A172 (cell line): ENCODE measurements around the gene TDRD12. TPM values are rescaled to one million over a fixed set of nuclear protein-coding genes. Genes with fewer than 3 reads are reported as not detected.
"Not testable (repeated sequence)": the region's sequence is repeated elsewhere in the genome, so short reads cannot be mapped to it uniquely, and the experiment has no call there.

Experiments used
- DNase-seq: peaks from one replicate; pipeline ENCODE4 v3.0.0-alpha.2; 2015; ENCODE audit warnings: low spot score
- total RNA-seq: library from RNA; depleted of rRNA; stranded (reverse); fragments of >200 nt; shearing (Covaris generic); gene quantifications from 2 replicates; pipeline ENCODE4 v1.2.3, GENCODE V29; 2014

The TDRD12 gene
- total RNA-seq, 1 experiment from 2014 or later: 0.05 TPM

DNA sequence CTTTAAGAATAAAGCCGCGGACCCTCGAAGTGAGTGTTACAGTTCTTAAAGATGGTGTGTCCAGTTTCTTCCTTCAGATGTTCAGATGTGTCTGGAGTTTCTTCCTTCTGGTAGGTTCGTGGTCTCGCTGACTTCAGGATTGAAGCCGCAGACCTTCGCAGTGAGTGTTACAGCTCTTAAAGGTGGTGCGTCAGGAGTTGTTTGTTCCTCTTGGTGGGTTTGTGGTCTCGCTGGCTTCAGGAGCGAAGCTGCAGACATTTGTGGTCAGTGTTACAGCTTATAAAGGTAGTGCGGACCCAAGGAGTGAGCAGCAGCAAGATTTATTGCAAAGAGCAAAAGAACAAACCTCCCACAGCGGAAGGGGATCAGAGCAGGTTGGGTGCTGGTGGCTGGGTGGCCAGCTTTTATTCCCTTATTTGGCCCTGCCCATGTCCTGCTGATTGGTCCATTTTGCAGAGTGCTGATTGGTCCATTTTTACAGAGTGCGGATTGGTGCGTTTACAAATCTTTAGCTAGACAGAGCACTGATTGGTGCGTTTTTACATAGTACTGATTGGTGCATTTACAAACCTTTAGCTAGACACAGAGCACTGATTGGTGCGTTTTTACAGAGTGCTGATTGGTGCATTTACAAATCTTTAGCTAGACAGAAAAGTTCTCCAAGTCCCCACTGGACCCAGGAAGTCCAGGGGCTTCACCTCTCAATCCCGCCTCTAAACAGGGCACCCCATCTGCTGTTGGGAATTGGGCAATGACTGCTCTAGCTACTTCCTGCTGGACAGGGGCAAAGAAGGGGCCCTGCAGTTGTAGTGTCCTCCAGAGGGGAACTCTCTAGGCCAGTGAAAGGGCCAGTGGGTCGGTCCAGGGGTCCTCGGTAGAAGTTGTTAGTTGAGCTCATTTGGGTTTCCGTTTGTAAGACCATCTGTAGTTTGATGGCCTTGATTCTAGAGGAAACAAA is 26.1 kb upstream of the TDRD12 start:
- DNase-seq: peak; percentile 32

DNA sequence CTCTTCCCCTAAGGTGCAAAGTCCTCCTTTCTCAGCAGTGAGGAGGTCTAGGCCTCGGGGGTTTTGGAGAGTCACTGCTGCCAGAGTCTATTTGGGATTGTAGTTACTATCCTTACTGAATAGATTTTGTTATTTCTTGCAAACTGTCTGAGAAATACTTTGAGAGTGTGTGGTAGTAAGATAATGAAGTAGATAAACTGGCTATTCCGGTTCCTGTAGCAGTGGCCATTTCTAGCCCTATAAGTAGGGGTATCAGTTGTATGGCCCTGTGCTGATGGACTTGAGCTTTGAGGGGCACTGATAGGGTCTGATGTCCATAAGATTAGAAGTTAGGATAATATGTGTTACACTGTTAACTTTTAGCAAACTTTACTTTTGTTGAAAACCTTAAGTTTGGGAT is 25.3 kb upstream of the TDRD12 start:
- not testable (repeated sequence) for DNase-seq

DNA sequence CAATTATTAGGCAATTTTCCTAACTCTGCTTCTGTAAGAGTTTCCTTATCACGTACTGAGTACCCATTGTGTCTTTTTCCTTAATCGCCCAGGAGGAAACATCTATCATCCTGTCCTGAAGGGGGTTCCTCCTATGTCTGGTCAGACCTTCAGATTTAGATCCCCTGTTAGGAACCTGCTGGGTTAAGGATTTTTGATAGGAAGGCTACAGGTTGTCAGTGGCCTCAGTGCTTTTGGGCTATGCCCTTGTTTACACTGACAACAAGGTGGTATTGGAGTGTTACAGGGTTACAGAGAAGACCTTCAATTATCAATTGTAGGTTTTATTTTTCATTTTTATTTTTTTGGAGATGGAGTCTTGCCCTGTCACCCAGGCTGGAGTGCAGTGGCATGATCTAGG is 24.7 kb upstream of the TDRD12 start:
- DNase-seq: not testable (repeated sequence)

DNA sequence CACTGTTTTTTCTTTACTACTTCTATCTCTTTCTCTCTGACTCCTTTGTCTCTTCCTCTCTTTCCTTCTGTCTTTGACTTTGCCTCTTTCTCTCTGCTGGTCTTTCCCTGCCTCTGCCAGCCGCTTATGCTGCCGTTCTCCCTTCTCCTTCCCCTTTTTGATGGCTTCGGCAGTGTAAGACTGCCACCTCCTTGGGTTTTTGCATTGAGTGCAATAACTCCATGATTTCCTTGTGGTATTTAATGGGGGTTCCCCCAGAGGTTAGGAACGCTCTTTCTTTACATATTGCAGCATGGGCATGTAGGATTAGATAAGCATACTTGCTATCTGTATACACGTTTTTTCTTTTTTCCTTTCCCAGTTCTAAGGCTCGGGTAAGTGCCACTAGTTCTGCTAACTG is 24.1 kb upstream of the TDRD12 start:
- DNase-seq: not testable (repeated sequence)

DNA sequence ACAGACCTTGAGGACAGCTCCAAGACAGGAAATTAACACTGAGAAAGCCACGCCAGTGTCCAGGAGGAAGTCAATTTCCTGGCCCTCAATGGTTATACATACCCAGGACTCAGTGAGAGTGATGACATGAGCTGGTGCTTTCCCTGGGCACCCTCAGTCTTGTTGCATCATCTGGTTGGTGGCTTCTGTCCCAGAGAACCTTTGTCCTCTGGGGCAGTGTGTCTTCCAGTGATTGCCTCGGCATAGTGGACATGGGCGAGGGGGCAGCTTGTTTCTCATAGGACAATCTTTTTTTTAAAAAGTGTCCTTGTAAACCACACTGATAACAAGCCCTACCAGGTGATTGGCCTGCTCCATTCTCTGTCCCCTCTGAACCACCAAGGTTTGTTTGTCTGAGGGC is 22.8 kb upstream of the TDRD12 start:
- DNase-seq: not testable (repeated sequence)

DNA sequence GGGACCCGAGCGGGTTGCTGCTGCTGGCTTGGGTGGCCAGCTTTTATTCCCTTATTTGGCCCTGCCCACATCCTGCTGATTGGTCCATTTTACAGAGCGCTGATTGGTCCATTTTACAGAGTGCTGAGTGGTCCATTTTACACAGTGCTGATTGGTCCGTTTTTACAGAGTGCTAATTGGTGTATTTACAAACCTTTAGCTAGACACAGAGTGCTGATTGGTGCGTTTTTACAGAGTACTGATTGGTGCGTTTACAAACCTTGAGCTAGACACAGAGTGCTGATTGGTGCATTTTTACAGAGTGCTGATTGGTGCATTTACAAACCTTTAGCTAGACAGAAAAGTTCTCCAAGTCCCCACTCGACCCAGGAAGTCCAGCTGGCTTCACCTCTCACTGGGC is 19.4 kb upstream of the TDRD12 start:
- DNase-seq: not testable (repeated sequence)

DNA sequence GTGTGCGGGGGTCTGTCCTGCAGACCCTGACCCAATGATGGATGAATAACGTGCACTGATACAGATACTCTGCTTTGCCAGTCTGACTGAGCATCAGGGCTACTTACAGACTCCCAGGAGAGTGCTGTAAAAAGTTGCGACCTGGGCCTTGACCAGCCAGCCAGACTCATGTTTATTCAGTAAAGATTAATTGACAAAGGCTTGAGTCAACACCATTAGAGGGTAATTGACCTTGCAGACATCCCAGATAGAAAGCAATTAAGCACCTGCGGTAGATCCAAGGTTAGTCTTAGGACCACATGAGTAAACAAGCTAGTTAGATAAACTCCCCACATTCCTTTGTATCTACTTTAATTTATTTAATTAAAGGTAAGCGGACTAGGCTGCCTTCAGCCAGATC is 17.6 kb upstream of the TDRD12 start:
- no peak for DNase-seq

DNA sequence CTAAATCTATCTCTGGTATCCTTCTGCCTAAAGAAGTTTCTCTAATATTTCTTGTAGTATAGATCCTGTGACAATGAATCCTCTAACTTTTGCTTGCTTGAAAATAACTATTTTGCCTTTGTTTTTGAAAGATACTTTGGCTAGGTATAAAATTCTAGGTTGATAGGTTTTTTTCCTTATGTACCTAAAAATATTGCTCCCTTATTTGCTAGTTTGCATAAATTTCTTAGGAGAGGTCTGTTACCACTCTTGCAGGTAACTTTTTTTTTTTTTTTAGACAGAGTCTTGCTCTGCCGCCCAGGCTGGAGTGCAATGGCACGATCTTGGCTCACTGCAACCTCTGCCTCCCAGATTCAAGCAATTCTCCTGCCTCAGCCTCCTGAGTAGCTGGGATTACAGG is 15.6 kb upstream of the TDRD12 start:
- not testable (repeated sequence) for DNase-seq

DNA sequence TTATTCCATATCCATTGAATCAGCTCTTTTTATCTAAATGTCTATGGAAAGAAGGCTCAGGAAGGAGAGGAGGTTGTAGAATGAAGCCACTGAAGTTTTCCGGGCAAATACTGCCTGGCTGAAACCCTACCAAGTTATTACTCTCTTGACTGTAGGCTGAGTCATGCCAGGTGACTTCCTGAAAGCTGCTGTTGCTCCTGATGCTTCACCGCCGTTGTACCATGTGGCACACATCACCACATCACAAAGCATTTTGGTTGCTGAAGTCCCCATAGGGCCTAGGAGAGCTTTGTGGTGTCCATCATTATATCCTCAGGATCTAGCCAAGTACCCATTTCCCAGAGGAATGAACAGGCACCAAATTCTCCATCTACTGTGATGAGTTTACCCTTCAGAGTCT is 11.1 kb upstream of the TDRD12 start:
- peak; percentile 30 for DNase-seq

DNA sequence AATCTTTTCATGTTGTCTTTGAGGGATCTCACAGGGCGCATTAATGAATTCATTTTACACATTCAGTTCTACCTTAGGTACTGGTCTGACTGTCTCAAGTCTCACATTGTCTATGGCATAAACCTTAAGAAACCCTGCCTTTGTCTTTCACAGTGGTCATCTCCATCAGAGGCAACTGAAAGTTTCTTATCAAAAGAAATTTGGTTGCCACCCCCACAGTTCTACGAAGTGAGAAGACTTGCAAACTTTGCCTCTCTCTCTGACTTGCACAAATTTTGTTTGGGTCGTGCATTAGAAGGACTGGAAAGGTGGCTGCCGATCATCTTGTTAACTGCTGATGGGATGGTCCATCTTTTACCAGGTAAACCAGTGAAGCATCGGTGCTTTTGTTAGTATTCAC is 10.5 kb upstream of the TDRD12 start:
- DNase-seq: no peak

DNA sequence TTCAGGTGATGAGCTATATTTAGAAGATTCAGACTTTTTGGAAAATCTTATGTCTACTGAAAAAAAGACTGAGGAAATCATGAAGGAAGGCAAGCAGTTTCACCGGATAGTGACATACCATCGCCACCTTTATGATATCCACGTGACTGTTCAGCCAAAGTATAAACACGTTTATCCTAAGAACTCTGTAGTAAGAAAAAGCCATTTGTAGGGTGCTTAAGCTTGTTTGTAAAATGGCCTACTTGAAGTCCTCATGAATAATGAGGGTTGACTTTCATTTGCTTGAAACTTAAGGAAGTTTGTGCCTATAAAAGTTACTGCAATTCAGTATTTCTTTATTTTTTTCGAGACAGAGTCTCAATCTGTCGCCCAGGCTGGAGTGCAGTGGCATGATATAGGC is 7.8 kb upstream of the TDRD12 start:
- DNase-seq: no peak

DNA sequence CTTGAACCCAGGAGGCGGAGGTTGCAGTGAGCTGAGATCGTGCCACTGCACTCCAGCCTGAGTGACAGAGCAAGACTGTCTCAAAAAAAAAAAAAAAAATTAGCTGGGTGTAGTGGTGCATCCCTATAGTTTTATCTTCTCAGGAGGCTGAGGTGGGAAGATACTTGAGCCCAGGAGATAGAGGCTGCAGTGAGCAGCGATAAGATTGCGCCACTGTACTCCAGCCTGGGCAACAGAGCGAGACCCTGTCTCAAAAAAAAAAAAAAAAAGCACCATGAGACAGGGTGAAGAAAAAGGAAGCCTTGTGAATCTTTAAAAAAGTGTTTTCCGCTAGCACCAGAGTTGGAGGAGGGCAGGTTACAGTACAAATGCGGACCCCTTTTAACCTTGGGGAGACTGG is 3.4 kb upstream of the TDRD12 start:
- not testable (repeated sequence) for DNase-seq

DNA sequence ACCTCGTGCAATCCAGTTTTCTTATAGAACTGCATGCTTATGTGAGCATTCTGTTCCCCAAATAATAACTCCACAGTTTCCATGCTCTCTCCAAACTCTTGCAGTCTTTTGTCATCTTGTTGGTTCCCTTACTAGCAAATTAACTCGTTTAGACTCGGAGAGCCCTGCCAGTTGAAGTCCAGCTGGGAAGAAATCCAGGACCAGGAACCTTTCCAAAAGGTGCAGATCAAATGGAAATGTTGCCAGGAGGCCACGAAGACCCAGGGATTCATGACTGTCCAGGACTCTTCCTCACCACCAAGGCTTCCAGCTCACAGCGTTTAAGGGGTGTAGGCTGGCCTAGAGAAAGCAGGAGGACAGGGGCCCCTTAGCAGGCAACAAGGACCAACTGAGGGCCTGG is 2.1 kb upstream of the TDRD12 start:
- DNase-seq: no peak

DNA sequence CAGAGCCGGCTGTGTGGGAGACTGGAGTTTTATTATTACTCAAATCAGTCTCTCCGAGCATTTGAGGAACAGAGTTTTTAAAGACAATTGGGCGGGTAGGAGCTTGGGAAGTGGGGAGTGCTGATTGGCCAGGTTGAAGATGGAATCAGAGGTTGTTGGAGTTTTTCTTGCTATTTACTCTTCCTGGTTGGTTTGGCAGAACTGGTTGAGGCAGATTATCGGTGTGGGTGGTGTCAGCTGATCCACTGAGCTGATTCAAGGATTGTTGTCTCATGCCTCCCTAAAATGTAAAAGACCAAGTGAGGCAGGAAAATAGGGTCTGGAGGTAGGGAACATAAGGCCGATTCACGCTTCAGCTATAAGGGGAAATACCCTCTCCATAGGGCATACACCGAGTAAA is 1.3 kb upstream of the TDRD12 start:
- DNase-seq: no peak

DNA sequence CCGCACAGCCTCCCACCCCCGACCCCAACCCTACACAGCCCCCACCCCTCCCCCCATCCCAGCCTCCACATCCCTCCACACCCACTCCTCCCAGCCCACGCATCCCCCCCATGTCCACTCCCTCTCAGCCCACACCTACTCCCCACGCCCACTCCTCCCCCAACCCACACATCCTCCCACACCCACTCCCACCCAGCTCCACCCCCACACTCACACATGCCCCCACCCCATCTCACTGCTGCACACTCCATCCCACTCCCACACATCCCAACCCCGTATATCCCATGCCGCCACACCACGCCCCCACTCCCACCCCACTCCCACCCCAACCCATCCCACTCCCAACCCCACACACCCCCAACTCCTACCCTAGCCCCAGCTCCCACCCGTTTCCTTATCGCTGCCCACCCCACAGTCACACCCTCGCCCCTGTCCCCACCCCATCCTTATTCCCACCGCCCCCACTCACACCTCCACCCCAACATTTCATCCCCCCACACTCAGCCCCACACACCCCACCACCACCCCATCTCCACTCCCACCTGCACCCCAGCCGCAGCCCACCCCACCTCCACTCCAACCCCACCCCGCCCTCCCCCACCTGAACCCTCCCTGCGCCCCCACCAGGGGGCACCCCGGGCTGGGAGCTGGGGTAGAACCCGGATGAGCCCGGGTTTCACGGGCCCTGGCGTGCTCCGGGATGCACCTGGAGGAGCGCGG is 809 bp downstream of the TDRD12 start:
- DNase-seq: no peak

DNA sequence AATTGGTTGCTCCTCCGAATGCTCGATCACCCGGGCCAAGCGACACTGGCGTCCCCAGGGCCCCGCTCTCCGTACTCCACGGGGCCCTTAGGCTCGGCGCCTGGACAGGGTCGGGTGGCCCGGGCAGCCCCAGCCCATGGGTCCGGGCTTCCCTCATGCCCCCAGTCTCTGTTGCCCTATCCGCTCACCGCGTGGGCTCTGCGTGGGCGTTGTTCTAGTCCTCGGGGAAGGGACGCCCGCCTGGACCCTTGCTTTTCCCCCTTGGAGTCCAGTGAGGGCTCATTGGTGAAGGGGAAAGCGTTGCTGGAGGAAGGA is 1.3 kb downstream of the TDRD12 start:
- no peak for DNase-seq

DNA sequence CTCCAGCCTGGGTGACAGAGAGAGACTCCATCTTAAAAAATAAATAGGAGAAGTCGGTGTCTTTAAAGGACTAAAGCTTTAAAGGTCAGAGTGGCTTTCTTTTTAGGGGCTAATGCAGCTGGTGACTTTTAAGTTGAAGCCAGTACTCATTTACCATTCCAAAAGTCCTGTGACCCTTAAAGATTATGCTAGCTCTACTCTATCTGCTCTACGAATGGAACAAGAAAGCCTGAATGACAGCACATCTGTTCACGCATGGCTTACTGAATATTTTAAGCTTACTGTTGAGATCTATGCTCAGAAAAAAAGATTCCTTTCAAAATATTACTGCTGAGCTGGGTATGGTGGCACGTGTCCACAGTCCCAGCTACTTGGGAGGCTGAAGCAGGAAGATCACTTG is 16.4 kb downstream of the TDRD12 start:
- DNase-seq: no peak

DNA sequence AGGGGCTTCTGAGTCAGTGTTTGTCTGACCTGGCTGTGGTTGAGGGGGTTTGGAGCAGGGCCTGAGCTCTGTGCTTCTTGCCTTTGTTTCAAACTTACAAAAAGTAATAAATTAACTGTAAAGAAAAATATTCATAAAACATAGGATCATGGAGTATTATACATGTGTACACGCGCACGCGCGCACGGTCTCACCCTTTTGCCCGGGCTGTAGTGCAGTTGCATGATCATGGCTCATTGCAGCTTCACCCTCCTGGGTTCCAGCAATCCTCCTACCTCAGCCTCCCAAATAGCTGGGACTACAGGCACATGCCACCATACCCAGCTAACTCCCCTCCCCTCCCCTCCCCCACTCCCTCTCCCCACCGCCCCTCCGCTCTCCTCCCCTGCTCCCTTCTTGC is 23.5 kb downstream of the TDRD12 start:
- DNase-seq: no peak

DNA sequence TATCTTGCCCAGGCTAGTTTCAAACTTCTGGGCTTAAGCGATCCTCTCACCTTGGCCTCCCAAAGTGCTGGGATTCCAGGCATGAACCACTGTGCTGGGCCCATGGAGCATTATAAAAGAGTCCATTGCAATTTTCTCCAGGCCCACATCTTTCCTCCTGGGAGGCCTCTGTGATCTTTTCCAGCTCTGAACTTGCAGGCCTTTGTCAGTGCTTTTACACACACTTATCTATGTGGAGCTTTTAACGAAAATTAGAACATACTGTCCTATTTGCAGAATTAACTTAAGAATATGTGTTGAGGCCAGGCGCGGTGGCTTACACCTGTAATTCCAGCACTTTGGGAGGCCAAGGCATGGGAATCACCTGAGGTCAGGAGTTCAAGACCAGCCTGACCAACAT is 23.9 kb downstream of the TDRD12 start:
- no peak for DNase-seq

DNA sequence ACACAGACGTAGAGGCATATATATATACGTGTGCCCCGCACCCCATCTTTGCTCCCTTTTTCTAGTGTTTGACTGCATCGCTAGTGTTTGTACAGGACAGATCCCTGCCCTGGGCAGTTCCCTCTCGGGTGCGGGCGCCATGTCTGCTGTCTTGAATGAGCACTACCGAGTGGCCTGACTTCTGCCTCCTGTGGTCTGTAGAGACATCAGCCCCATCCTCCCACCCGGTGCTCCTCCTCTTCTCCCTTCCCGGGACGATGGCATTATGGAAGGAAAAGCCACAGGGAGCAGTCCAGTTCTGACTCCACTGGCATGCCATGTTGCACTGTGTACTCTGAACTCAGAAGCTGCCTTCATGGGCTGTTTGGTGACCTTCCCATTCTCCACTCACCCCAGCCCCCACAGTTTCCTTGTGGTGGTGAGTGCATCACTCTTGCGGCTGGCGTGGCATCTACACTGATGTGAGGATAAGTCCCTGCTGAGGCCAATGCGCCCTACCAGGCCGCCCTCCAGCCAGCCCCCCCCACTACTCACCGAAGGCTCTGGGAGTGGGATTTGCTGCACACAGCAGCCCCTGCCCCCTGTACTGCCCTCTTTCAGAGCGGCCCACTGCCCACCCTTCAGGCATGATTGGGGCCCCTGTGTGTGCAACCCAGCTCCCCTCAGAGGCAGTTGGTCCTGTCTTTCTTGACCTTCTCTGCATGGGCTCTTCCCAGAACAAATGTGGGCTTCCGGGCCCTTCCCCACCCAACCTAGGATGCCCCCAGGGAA is 25.2 kb downstream of the TDRD12 start:
- no peak for DNase-seq

DNA sequence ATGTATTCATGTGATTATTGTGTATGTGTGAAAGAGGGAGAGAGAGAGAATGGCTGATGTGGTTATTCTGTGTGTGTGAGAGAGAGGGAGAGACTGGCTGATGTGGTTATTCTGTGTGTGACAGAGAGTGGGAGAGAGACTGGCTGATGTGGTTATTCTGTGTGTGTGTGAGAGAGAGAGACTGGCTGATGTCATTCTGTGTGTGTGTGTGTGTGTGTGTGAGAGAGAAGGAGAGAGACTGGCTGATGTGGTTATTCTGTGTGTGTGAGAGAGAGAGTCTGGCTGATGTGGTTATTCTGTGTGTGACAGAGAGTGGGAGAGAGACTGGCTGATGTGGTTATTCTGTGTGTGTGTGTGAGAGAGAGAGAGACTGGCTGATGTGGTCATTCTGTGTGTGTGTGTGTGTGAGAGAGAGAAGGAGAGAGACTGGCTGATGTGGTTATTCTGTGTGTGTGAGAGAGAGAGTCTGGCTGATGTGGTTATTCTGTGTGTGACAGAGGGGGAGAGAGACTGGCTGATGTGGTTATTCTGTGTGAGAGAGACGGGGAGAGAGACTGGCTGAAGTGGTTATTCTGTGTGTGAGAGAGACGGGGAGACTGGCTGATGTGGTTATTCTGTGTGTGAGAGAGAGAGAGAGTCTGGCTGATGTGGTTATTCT is 26.2 kb downstream of the TDRD12 start:
- not testable (repeated sequence) for DNase-seq

DNA sequence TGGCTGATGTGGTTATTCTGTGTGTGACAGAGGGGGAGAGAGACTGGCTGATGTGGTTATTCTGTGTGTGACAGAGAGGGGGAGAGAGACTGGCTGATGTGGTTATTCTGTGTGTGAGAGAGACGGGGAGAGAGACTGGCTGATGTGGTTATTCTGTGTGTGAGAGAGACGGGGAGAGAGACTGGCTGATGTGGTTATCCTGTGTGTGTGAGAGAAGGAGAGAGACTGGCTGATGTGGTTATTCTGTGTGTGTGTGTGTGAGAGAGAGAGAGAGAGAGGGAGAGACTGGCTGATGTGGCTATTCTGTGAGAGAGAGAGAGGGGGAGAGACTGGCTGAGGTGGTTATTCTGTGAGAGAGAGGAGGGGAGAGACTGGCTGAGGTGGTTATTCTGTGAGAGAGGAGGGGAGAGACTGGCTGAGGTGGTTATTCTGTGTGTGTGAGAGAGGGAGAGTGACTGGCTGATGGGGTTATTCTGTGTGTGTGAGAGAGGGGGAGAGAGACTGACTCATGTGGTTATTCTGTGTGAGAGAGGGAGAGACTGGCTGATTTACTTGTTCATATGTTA is 27.1 kb downstream of the TDRD12 start:
- DNase-seq: peak; percentile 27
